ENCODE data around the gene ADORA1.

Gene ADORA1

DNA sequence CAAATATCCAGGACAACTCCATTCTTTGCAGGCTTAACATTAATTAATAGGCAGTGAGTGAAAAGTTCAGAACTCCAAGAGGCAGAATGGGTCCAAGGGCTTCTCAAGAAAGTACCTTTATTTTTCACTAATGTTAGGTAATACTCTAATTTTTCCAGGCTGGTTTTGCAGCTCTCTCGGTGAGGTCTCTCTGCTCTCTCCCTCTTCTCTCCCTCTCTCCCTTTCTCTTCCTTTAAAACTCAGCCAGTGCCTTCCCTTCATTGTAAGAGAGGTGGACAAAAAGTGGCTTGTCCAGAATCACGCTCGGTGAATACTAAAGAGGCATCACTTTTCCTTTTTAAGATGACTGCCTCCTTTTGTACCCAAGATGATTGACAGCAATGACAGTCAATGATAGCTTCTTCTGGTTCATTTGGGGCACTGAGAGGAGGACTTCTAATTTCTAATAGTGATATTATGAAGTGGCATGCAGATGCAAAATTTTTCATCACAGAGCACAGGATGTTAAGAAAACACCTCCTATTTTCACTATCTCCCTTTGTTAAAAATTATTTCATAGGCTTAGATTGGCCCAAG lies 60.3 kb downstream of the ADORA1 start:
- DNase-seq (ENCODE audit: low spot score) = no peak

DNA sequence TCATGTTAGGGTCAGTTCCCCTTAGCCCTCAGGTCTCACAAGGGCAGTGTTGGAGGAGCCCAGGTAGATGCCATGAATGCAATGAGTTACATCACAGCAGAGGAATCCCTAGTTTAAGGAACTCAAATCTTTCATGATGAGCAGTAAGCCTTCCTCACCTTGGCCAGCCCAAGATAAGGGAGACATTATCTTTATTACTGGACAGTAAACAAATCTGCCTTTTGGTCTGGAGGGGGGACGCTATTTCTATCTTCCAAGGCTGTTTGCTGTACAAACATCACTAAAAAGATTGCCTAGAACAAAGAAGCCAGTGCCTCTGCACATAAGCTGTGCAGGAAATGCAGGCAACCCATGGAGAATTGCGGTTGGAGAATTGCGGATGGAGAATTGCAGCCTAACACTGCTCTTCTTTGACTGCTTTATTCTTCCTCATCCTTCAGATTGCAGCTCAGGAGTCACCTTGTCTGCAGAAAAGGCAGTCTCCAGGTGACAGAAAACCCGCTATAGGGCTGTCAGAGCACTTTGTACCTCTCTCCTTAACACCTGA lies 61.2 kb downstream of the ADORA1 start:
- no peak for DNase-seq (ENCODE audit: low spot score)

GRCh38 chr1:203189951-203190352 lies 62.4 kb downstream of the ADORA1 start:
- DNase-seq (ENCODE audit: low spot score) = no peak

GRCh38 chr1:203190949-203191348 lies 63.4 kb downstream of the ADORA1 start:
- DNase-seq (ENCODE audit: low spot score) = no peak

- no peak for DNase-seq (ENCODE audit: low spot score)
Observed at GRCh38 chr1:203196371-203196770, 68.8 kb downstream of the ADORA1 start.

DNA sequence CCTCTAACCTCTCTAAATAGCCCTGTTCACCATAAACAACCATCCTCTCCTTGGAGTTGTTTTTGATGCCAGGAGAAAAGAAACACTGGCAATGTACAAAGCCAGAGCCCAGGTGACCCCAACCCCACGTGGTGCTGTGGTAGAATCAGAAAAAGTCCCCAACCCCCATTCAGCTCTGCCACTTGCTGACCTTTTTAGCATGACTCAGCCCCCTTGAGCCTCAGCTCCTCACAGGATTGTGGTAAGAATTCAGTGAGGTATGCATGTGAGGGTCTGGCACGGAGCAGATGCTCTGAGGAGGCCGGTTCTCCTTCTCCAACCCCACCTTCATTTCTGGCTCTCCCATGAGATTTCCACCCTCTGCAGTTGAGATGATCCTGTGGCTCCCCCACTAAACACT lies 70.1 kb downstream of the ADORA1 start:
- DNase-seq (ENCODE audit: low spot score) = no peak

- DNase-seq (ENCODE audit: low spot score) = no peak
Observed at GRCh38 chr1:203199002-203199401, 71.5 kb downstream of the ADORA1 start.

- DNase-seq (ENCODE audit: low spot score) = no peak
Observed at GRCh38 chr1:203199481-203199815, 71.9 kb downstream of the ADORA1 start.

- DNase-seq (ENCODE audit: low spot score) = no peak
Observed at GRCh38 chr1:203199816-203200571, 72.5 kb downstream of the ADORA1 start.

GRCh38 chr1:203200916-203201315 lies 73.4 kb downstream of the ADORA1 start:
- DNase-seq (ENCODE audit: low spot score) = no peak

DNA sequence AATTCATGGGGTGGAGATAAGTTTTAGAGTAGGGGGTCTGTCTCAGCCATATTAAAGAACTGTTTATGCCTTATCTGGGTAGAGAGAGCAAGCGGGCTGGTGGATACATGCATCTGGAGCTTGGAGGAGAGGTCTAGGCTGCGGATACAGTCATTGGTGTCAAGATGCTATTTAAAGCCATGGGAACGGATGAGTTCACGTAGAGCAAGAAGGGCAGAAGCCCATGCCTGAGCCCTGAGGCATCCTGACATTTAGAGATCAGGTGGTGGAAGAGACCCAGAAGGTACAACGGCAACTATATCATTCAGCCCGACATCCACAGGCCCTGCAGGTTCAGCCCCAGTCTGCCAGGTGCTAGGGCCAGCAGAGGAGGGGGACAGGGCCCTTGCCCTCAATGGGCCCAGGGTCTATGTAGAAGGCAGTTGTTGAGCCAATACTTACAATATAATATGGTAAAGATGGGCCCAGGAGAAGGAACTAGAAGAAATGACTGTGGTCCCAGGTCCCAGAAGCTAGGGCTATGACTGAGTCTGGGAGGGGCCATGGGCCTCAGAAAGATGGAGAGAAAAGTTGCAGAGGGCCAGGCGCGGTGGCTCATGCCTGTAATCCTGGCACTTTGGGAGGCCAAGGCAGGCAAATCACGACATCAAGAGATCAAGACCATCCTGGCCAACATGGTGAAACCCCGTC lies 74.1 kb downstream of the ADORA1 start:
- no peak for DNase-seq (ENCODE audit: low spot score)

DNA sequence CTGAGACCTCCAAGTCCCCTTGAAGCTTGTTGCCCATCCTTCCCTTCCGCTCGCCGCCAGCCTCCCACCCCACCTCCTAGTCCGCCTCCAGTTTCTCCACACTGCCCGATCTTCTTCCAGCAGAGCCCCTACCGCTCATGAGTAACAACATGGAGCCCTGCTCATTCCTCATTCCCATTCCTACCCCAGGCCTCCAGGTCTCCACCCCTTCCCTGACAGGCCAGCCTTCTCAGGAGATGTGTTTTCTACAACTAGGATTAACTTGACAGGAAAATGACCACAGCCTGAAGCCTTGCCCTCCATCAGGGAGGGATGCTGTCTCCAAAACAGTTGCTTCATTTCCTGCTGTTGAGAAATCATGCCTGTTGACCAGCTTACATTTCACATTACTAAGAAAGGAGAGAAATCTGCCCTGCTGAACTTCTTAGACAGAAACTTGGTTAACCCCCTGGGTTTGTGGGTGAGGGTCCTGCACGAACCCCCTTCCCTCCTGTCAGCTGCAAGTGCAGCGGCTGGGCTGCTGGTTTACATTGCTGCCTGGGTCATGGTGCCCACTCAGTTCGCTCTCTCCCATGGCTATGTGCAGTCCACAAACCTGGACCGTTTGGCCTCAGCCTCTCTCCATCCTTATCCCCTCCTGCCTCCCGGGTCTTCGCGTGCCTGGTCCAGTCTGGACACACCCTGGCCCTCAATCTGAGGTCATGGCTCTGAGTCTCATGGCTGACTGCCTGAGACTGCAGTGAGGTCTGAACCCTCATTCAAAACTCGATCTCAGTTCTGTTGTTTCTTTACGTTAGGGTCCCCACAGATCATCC lies 75.1 kb downstream of the ADORA1 start:
- DNase-seq (ENCODE audit: low spot score) = no peak

DNA sequence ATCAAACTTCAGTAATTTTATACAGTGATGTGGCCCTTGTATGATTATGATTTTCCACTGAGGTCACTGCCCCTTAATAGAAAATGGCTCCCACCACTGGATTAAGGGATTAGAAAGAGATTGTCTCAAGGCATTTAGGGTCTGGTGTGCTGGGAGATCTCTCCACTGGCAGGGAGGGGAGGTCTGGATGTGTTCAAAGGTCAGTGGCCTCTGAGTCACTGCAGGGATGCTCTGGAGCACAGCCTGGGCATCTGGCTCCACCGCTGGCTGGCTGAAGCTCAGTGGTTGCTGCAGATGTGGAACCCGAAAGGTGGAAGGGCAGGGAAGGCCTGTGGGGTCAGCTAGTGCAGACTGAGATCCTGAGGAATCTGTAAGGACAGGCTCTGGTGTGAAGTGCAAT lies 77.2 kb downstream of the ADORA1 start:
- DNase-seq (ENCODE audit: low spot score) = no peak

- no peak for DNase-seq (ENCODE audit: low spot score)
Observed at GRCh38 chr1:203206129-203206687, 78.7 kb downstream of the ADORA1 start.

DNA sequence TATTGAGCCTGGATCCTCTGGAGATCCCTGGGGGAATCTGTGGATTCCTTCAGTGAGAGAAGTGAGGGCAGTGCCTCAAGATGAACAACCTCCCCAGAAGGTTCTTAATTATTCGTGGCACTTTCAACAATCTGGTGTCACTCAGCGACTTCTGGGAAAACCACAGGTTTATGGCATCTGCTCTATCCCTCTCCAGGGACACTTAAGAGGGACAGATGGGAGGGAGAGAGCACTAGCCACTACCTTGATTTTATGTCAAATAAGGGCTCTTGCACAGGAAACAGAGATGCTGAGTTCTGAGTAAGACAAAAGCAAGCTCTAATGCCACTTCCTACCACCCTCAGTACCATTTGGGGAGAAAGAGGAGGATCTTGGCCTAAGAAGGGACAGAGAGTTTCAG lies 80.2 kb downstream of the ADORA1 start:
- no peak for DNase-seq (ENCODE audit: low spot score)

DNA sequence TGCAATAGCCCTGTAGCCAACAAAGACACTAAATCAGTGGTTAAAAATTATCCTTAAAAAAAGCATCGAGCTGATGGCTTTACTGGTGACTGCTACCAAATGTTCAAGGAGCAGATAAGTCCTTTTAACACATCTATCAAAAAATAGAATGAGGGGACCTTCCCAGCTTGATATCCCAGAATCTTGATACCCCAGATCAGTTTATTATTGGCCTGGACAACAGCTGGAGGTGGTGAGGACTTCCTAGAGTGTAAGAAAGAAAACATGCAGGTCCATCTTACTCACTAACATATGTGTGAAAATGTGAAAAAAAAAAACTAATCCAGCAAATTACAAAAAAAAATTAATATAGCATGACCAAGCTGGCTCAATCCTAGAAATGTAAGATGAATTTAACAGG lies 80.7 kb downstream of the ADORA1 start:
- DNase-seq (ENCODE audit: low spot score) = no peak

DNA sequence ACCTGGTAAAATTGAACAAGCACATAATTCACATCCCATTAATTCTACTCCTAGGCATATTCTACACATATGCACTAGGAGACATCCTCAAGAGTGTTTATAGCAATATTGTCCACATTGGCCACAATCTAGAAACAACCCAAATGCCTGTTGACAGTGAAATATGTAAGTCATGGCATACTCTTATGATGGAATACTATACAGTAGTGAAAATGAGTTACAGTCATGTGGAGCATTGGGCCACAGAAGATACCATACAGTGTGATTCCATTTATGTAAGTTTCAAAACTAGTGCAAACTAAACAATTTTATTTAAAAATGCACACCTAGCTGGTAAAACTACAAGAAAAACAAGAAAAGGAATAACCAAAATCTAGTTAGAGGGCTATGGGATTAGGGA lies 82.8 kb downstream of the ADORA1 start:
- DNase-seq (ENCODE audit: low spot score) = no peak

- DNase-seq (ENCODE audit: low spot score) = no peak
Observed at GRCh38 chr1:203210988-203211387, 83.5 kb downstream of the ADORA1 start.

DNA sequence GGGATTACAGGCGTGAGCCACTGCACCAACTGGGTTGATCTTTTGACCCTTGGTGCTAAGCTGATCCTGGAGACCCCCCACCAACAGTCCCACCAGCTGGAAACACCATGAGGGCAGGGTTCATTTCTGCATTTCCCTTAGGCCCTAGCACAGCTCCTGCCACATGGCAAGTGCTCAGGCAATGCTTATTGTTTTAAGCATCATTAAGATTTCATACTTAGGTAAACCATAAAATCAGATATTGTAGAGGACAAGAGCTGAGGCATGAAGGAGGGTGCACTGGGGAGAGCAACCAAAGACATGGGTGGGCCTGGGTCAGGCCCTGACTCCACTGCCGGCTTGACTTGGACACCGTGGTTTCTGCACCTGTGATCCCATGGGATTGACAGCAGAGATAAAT lies 84.3 kb downstream of the ADORA1 start:
- DNase-seq (ENCODE audit: low spot score) = no peak

DNA sequence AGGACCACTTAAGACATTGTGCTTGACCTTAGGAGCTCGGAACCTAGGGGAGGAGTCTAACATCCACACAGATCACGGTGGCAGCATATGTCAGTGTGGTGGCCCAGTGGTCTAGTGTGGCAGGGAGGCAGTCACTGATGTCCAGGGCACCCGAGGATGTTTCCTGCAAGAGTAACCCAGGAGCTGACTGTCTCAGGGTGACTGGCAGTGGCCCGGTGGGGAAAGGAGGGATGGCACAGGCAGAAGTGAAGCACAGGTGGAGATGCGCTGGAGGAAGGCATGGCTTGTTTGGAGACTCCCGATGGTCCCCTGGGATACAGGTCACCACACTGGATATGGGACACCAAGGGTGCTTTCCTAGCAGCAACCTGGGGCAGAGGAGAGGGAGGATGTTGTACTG lies 85.6 kb downstream of the ADORA1 start:
- no peak for DNase-seq (ENCODE audit: low spot score)

GRCh38 chr1:203214871-203215270 lies 87.3 kb downstream of the ADORA1 start:
- DNase-seq (ENCODE audit: low spot score) = no peak

DNA sequence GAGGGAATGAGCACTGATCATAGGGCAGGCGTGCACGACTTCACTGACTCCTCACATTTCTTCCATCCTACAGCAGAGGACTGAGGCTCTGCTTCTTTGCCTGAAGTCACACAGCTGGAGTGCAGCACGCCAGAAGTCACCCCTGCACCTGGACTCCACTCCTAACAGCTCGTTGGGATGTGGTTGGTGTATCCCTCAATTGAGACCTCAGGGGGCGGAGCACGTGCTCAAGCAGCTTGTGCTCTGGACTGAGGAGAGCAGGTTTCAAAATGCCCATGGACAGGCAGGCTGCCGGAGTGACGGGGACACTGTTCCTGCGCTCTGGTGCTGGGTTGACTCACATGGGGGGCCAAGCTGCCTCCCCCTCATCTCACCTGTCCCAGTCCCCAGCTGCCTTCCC lies 88.0 kb downstream of the ADORA1 start:
- no peak for DNase-seq (ENCODE audit: low spot score)
